ENCODE measurements around the gene MMP12.

DNA sequence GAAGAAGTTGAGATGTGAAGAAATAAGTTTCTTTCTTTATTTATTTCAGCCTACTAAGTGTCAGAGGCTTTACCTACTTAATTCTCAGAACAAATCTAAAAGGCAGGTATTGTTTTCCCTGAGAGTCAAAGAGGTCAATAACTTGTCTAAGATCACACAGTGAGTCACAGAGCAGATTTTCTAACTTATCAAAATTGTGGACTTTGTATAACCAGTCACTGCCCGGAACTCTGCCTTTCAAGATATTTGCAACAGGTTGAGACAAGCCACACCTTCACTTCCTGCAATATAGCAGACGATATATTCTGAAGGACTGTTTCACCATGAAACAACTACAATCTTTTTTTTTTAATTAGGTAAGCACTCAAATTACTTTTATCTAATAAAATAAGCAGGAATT, 20.8 kb downstream of the MMP12 start:
- no peak for TF ChIP-seq GATA2 (IDR thresholded peaks at IDR 0.05; ENCODE audit: low read depth, low read length)
- no peak for TF ChIP-seq GATA3 (IDR thresholded peaks at IDR 0.05; ENCODE audit: low read depth, low read length)

Measured in SH-SY5Y (cell line).